Stimulated activated effector memory CD8-positive, alpha-beta T cell treated with anti-CD3 and anti-CD28 coated beads, Interleukin-12 subunit alpha, Interleukin-12 subunit beta, amount 100 ng/mL, for 72 hours (primary cell): ENCODE results near the gene DAB1.

Source experiments
- ATAC-seq: fragments of 150-1000 bp; cut with Tn5 transposase; 2 replicates; pipeline ENCODE4 v1.10.0; 2021
- DNase-seq, 2 donors: peaks; one replicate each; pipeline ENCODE4 v3.0.0; 2021 to 2022; ENCODE audit warnings: low spot score in 2 of 2
- H3K27ac Mint-ChIP-seq: one replicate; pipeline ENCODE4 v1.8.0; 2022; ENCODE audit warnings: mild to moderate bottlenecking, mixed read lengths
- H3K36me3 Mint-ChIP-seq: one replicate; pipeline ENCODE4 v1.8.0; 2022; ENCODE audit warnings: mild to moderate bottlenecking, mixed read lengths
- H3K4me1 Mint-ChIP-seq: one replicate; pipeline ENCODE4 v1.8.0; 2022; ENCODE audit warnings: mixed read lengths
- H3K4me3 Mint-ChIP-seq: one replicate; pipeline ENCODE4 v1.8.0; 2022; ENCODE audit warnings: mild to moderate bottlenecking, mixed read lengths
- H3K9me3 Mint-ChIP-seq: one replicate; pipeline ENCODE4 v1.8.0; 2022; ENCODE audit warnings: mixed read lengths

The DAB1 gene

DNA sequence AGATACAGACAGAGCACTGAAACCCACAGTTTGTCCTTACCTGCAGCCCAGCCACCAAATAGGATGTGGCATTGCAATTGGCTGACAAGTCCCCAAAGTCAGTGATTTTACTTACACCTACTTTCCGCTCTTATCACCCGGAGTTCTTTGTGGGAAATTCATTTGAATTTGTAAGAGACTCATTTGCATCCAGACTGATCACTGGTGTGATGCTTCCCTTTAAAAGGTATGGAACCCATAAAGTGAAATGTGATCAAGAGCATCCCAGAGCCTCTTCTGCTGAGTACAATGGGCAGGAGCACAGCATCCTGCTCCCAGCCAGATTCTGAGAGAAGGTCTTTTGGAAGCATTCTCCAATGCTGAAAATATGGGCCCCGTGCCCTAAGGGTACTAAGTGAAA lies 161.4 kb downstream of the DAB1 start:
- ATAC-seq: no peak
- Mint-ChIP-seq H3K4me3 (no peak overlapping the region), H3K4me1 (no peaks in the 10 kb centered on the region)

DNA sequence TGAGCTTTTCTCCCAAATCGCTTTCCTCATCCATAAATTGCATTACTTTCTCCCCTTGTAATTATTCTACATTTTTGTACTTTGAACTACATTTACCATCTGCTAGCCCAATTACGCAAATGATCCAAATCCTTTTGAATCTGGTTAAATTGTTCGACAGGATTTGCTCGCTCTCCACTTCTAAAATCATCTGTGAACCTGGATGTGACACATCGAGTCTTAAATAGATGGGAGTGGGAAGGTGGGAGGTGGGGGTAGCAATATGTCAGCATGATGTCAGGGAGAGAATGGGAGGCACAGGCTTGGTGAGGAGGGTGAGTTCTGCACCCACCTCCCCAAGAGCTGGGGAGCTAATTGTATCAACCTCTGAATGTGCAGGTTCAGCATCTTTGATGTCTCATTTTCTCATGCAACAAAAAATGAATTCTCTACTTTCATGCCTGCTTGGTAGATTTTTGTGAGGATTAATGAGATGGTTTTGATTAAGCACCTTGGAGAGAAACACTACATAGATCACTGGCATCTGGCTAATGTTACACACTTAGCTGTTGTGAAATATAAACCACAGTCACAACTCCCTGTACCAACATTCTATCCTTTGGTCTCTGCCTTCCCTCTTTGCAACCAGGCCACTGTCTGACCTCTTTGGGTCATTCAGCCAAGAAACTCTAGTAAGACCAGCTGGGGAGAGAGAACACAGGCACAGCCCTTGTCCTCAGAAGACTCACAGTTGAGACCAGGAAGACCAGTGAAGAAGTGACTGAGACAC lies 165.1 kb downstream of the DAB1 start:
- no peak for DNase-seq
- no peaks in the 10 kb centered on the region for H3K4me1 Mint-ChIP-seq
- ATAC-seq: no peak
- no peak overlapping the region for H3K4me3 Mint-ChIP-seq
- H3K27ac Mint-ChIP-seq: no peak overlapping the region
- peaks cover 2% of the 10 kb centered on the region for H3K9me3 Mint-ChIP-seq
- H3K36me3 Mint-ChIP-seq: no peaks in the 10 kb centered on the region

More for the DNA sequence above, 161.4 kb downstream of the DAB1 start:
- Mint-ChIP-seq H3K27ac (no peak overlapping the region), H3K36me3 (no peaks in the 10 kb centered on the region), H3K9me3 (peaks cover 2% of the 10 kb centered on the region)
- no peak for DNase-seq

DNA sequence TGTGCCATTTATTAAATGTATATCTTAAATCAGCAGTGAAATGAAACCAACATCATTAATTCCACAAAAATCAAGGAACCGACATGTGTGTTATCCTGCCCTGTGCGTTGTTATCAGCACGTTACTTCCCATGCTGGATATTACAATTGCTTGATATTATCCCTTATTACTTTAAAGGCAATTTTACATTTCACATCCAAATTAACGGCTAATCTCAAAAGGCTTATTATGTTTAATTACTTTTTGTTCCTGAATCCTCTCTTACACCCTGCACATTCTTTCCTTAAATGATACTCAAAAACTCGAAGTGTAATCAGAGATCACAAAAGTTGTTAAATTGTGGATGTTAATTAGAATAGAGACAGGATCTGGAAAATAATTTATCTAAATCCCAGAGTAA lies 167.9 kb downstream of the DAB1 start:
- Mint-ChIP-seq H3K4me1 (no peaks in the 10 kb centered on the region), H3K36me3 (no peaks in the 10 kb centered on the region), H3K27ac (no peak overlapping the region), H3K4me3 (no peak overlapping the region), H3K9me3 (peaks cover 2% of the 10 kb centered on the region)
- DNase-seq (no peak), ATAC-seq (no peak)

DNA sequence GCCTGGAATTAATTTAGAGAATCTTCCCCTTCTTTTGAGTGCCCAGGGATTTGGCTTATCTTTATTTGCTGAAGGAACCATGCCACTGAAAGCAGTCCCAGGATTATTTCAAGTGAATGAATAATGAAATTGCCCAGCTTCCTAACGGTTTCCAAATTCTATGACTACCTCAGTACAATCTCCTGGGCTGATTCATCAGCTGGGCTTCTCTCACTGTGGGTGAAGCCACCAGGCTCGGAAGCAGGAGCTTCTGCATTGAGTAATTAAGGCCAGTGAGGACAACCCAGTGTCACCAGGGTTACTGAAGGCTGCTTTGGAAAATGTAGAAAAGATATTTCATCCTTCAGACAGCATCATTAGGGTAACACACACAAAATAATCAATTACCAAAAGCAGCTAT lies 169.8 kb downstream of the DAB1 start:
- Mint-ChIP-seq H3K4me3 (no peak overlapping the region), H3K9me3 (peaks cover 2% of the 10 kb centered on the region), H3K27ac (no peak overlapping the region), H3K36me3 (no peaks in the 10 kb centered on the region), H3K4me1 (no peaks in the 10 kb centered on the region)
- DNase-seq (no peak), ATAC-seq (no peak)

DNA sequence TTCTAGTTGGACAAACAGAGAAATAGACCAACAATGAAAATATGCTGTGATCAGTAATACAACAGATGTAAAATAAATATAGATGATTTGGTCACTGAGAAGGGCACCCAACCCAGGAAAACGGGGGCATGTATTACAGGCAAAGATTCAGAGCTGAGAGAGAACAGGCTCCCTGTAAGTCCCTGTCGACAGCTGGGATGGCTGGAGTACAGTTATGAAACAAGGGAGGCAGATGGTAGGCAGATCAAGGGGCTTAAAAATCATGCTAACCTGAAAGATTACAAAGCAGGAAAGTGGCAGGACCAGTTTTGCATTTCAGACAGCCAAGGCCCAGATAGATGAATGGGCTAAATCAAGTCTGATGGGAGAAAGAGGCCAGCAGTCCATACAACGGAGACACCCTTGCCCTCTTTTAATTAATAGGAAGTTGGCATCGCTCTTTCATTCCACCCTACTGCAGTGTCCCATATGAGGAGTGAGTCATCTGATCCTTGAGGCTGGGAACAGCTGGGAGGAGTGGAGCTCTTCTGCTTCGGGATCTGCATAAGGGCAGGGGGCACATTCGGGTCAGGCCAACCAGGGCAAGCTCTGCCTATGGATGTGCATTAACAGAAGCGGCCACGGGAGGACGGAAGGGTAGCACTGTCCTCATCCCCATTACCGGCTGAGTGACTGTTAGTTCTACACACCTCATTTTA lies 171.1 kb downstream of the DAB1 start:
- no peak for DNase-seq
- H3K9me3 Mint-ChIP-seq: peaks cover 1% of the 10 kb centered on the region
- no peak for ATAC-seq
- H3K27ac Mint-ChIP-seq: no peak overlapping the region
- H3K4me1 Mint-ChIP-seq: no peaks in the 10 kb centered on the region
- no peak overlapping the region for H3K4me3 Mint-ChIP-seq
- no peaks in the 10 kb centered on the region for H3K36me3 Mint-ChIP-seq

DNA sequence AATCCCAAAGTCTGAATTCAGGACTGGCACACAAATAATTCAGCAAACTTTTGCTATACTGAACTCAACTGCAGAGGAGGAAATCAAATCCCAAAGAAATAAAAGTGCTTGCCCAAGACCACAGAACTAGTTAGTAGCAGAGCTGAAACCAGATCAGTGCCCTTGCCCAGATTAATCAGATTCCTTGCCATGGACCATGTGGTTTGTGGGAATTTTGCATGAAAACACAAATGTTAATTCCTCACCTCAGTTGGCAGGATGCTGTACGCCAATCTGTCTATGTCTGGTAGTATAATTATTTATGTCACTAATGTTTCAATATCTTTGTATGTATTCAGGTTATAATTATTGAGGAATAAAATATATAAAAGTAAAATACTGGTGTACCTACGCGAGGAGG lies 173.8 kb downstream of the DAB1 start:
- Mint-ChIP-seq H3K4me1 (no peaks in the 10 kb centered on the region), H3K9me3 (peaks cover 3% of the 10 kb centered on the region), H3K36me3 (no peaks in the 10 kb centered on the region), H3K4me3 (no peak overlapping the region), H3K27ac (no peak overlapping the region)
- DNase-seq (no peak), ATAC-seq (no peak)

DNA sequence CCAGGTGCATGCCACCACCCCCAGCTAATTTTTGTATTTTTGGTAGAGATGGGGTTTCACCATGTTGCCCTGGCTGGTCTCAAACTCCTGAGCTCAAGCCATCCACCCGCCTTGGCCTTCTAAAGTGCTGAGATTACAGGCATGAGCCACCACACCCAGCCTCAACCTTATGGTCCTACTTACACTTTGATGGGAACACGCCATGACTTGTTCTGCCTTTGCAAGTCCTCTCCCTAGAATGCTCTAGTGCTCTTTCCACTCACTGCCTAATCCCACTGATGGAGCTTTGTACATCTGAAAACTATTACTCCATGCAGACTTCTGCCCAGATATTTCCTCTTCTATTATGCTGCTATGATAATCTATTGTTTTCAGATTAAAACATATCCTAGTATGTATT lies 174.3 kb downstream of the DAB1 start:
- Mint-ChIP-seq H3K4me3 (no peak overlapping the region), H3K9me3 (peaks cover 3% of the 10 kb centered on the region), H3K27ac (no peak overlapping the region), H3K4me1 (no peaks in the 10 kb centered on the region), H3K36me3 (no peaks in the 10 kb centered on the region)
- no peak for DNase-seq
- ATAC-seq: no peak

DNA sequence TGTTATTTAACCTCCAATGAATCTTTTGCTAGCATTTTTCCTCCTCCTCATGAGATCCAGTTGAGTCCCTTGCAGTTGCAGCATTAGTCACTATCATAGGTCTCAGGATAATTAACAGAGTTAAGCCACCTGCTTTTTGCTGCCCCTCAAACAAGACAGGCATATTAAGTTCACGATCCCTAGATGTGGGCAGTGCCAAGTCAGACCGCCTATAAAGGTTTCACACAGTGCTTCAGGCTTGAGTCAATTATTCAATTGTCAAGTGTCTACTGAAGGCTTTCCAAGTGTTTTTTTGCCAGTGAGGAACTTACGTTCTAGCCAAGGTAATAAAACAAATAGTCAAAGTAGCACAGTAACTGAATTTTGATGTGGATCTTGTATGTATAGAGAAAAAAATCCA lies 175.0 kb downstream of the DAB1 start:
- Mint-ChIP-seq H3K4me1 (no peaks in the 10 kb centered on the region), H3K4me3 (no peak overlapping the region), H3K36me3 (no peaks in the 10 kb centered on the region), H3K9me3 (peaks cover 3% of the 10 kb centered on the region), H3K27ac (no peak overlapping the region)
- ATAC-seq: no peak
- no peak for DNase-seq

DNA sequence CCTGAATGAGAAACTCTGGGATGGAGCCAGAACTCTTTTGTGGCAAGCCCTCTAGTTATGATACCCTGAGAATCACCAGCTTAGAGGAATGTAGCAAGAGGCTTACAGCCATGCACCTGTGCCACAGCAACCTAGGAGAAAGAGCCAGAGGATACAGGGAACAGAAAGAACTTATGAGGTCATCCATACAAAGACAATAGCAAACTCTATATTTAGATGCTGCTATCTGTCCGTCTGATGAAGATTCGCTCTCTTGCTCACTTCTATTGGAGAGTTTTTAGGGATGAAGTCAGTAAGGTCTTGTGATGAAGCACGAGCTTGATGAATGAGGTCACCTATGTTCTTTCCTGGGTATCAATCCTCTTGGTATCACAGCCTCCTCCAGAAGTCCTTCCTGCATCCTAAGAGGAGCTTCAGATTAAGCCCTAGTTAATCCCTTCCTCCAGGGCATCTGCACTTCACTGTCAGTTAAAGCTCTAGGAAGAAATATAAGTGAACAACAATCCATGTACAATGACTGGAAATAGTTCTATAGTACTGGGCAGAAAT lies 185.6 kb downstream of the DAB1 start:
- H3K9me3 Mint-ChIP-seq: no peaks in the 10 kb centered on the region
- no peaks in the 10 kb centered on the region for H3K36me3 Mint-ChIP-seq
- no peak overlapping the region for H3K27ac Mint-ChIP-seq
- H3K4me1 Mint-ChIP-seq: no peaks in the 10 kb centered on the region
- no peak overlapping the region for H3K4me3 Mint-ChIP-seq
- DNase-seq: no peak
- ATAC-seq: no peak

DNA sequence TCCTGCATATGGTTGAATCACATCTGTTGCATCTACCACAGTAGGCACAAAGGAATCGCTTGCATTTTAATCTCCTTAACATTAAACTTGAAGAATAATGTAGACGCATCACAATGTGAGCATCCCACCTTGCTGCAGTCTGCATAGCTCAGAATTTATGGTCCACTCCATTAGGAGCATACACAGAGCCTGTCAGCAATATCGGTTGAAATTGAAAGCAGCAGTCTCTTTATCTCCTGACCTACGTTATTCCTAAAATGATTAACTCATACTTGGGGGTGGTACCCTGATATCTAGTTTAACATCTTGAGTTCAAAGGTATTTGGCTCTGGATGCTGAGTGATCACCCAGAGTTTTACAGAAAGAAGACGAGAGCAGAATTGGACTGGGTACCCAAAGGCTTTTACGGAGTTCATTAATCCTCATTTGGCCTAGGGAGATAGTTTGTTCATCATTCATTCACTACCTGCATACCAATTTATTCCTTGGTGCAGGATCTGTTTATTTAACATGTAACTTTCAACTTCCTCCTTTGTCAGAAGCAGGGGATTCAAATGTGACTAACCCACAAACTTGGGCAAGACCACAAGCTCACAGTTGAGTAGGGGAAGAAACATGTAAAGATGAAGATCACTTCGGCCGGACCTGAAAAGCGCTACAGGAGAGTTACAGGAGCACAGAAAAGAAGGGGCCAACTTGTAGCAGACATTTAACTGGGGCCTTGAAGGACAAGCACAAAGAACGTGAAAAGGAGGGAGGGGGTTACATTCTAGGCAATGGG lies 187.9 kb downstream of the DAB1 start:
- DNase-seq (no peak), ATAC-seq (no peak)
- H3K9me3 Mint-ChIP-seq: no peaks in the 10 kb centered on the region
- H3K27ac Mint-ChIP-seq: no peak overlapping the region
- no peaks in the 10 kb centered on the region for H3K36me3 Mint-ChIP-seq
- H3K4me1 Mint-ChIP-seq: no peaks in the 10 kb centered on the region
- H3K4me3 Mint-ChIP-seq: no peak overlapping the region

DNA sequence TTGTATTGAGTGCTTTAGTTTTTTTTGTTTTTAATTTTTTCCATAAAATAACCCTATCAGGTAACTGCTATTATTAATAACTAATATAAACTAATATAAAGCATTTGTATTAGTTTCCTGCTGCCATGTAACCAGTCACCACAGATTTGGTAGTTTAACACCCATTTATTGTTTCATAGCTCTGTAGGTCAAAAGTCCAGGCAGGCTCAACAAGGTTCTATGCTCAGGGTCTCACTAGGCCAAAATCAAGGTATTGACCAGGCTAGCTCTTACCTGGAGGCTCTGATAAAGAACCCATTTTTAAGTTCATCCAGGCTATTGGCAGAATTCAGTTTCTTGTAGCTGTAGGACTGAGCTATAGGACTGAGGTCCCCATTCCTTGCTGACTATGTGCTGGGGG lies 189.4 kb downstream of the DAB1 start:
- Mint-ChIP-seq H3K4me1 (no peaks in the 10 kb centered on the region), H3K9me3 (no peaks in the 10 kb centered on the region), H3K27ac (no peak overlapping the region), H3K36me3 (no peaks in the 10 kb centered on the region), H3K4me3 (no peak overlapping the region)
- ATAC-seq: no peak
- no peak for DNase-seq

DNA sequence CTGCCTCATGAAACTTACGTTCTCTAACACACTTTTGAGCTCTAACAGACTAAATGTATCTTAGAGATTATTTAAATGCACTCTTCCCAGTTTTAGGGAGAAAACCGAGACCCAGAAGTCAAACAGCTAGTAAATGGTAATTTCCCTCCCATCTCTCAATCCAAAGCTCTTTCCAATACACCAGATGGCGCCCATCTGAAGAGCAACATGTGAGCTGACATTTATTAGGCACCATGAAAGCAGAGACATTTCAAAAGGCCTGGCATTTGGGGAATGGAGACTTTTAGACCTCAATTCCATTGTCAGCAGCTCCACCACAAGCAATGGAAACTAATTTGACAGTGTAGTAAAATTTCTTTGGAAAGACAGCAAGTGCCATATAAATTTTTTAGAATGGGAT lies 191.4 kb downstream of the DAB1 start:
- ATAC-seq (no peak), DNase-seq (no peak)
- Mint-ChIP-seq H3K4me3 (no peak overlapping the region), H3K27ac (no peak overlapping the region), H3K9me3 (no peaks in the 10 kb centered on the region), H3K4me1 (no peaks in the 10 kb centered on the region), H3K36me3 (no peaks in the 10 kb centered on the region)

DNA sequence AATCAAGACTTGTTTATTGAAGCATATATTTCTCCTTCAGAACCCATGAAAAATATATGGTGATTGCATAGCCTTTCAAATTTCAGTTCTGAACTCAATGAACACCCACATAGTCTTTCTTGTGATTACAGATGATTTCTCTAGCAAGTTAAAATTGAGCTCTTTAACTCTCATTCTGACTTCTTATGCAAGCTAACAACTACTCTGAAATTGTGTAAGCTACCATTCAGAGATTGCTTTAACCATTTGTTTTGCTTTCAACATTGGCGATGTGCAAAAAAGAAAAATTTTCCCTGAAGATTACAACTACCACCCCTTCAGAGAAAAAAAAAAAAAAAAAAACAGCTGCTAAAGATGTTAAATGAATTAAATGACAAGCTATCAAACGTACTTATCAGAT lies 193.9 kb downstream of the DAB1 start:
- Mint-ChIP-seq H3K27ac (no peak overlapping the region), H3K4me1 (no peaks in the 10 kb centered on the region), H3K36me3 (no peaks in the 10 kb centered on the region), H3K4me3 (no peak overlapping the region), H3K9me3 (no peaks in the 10 kb centered on the region)
- ATAC-seq: no peak
- no peak for DNase-seq

DNA sequence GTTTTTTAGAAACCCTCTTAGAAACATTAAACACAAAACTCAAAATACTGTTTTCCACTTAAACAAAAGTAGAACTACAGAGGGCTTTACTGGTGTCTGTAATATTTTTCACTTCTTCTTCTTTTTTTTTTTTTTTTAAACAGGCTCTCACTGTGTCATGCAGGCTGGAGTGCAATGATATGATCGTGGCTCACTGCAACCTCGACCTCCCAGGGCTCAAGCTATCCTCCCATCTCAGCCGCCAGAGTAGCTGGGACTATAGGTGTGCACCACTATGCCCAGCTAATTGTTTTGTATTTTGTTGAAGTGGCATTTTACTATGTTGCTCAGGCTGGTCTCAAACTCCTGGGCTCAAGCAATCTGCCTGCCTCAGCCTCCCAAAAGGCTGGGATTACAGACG lies 194.8 kb downstream of the DAB1 start:
- Mint-ChIP-seq H3K9me3 (no peaks in the 10 kb centered on the region), H3K36me3 (no peaks in the 10 kb centered on the region), H3K4me1 (no peaks in the 10 kb centered on the region), H3K27ac (no peak overlapping the region), H3K4me3 (no peak overlapping the region)
- ATAC-seq (no peak), DNase-seq (no peak)

DNA sequence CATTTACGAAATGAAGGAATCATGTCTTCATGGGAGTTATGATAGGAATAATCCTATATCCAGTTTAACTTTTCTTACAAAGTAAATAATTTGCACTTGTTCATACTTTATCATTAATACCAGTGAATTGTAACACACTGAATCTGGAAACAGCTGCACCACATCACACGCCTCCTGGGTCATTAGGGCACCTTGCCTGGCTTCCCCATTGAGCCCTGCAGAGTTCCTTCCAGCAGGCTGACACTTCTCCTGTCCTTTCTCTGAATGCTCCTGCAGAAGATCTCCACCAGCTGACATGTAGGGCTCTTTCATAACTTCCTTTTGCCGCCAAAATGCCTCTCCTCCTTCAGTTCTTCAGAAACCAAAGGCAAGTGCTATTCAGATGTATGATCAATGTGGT lies 201.1 kb downstream of the DAB1 start:
- ATAC-seq (no peak), DNase-seq (no peak)
- Mint-ChIP-seq H3K4me1 (no peaks in the 10 kb centered on the region), H3K36me3 (no peaks in the 10 kb centered on the region), H3K9me3 (no peaks in the 10 kb centered on the region), H3K4me3 (no peak overlapping the region), H3K27ac (no peak overlapping the region)
